K562 (cell line): ENCODE data around the gene PRIM1. TPM values are rescaled to one million over a fixed set of nuclear protein-coding genes. Genes with fewer than 3 reads are reported as not detected.

Experiments
- ARID4B ChIP-seq: sonication (generic); formaldehyde crosslinking; IDR thresholded peaks from 2 replicates; pipeline ENCODE4 v1.8.0; 2022; ENCODE audit warnings: mild to moderate bottlenecking, missing genetic modification reagents
- ESRRA ChIP-seq: fragments of 450-650 bp; IDR thresholded peaks from 2 replicates; pipeline ENCODE4 v1.6.1; 2014; ENCODE audit warnings: low read depth, mild to moderate bottlenecking, moderate library complexity, borderline replicate concordance
- HOXB6 ChIP-seq: fragments of 250-450 bp; sonication (Bioruptor Pico); IDR thresholded peaks from 2 replicates; pipeline ENCODE4 v1.5.1; 2022; ENCODE audit warnings: mild to moderate bottlenecking, borderline replicate concordance
- IFI16 ChIP-seq: fragments of 250-450 bp; sonication (Bioruptor Pico); IDR thresholded peaks from 2 replicates; pipeline ENCODE4 v2.1.2; 2022; ENCODE audit warnings: mild to moderate bottlenecking, inconsistent platforms
- JUND ChIP-seq, 2 experiments: IDR thresholded peaks; 2 replicates in 1 of 2; 3 replicates in 1 of 2; pipeline ENCODE4 v1.6.1; 2011; ENCODE audit warnings: borderline replicate concordance in 2 of 2, low read depth in 2 of 2, low read length in 2 of 2, improper control_type of control experiment in 1 of 2, missing biosample characterization in 1 of 2, missing genetic modification characterization in 1 of 2, missing genetic modification reagents in 1 of 2
- MAFK ChIP-seq: IDR thresholded peaks from 2 replicates; pipeline ENCODE4 v1.6.1; 2011; ENCODE audit warnings: low read length, improper control_type of control experiment
- MAZ ChIP-seq, 2 experiments: fragments of 450-650 bp in 1 of 2; sonication (generic) in 1 of 2; formaldehyde crosslinking; IDR thresholded peaks in 1 of 2; conservative IDR thresholded peaks in 1 of 2; 2 replicates each; pipeline versions ENCODE4 v1.4.0 to v1.5.0; 2020; ENCODE audit warnings: mild to moderate bottlenecking in 1 of 2, missing genetic modification reagents in 1 of 2
- MXD1 ChIP-seq: fragments of 250-450 bp; sonication (Bioruptor Pico); IDR thresholded peaks from 2 replicates; pipeline ENCODE4 v1.8.0; 2021; ENCODE audit warnings: borderline replicate concordance, mild to moderate bottlenecking, moderate library complexity; ENCODE audit not compliant: poor library complexity, severe bottlenecking
- NCOA6 ChIP-seq: fragments of 450-650 bp; IDR thresholded peaks from 2 replicates; pipeline ENCODE4 v1.6.1; 2017; ENCODE audit warnings: mild to moderate bottlenecking
- NFIX ChIP-seq: fragments of 250-450 bp; sonication (Bioruptor Pico); IDR thresholded peaks from 2 replicates; pipeline ENCODE4 v1.4.0; 2020; ENCODE audit warnings: low read depth, mild to moderate bottlenecking, moderate library complexity
- NKRF ChIP-seq: fragments of 450-650 bp; IDR thresholded peaks from 2 replicates; pipeline ENCODE4 v1.6.1; 2016; ENCODE audit warnings: borderline replicate concordance
- SMAD4 ChIP-seq: fragments of 250-450 bp; sonication (Bioruptor Pico); conservative IDR thresholded peaks from 2 replicates; pipeline ENCODE4 v1.8.0; 2021; ENCODE audit warnings: inconsistent platforms, mild to moderate bottlenecking, moderate library complexity
- SP2 ChIP-seq: IDR thresholded peaks from 2 replicates; pipeline ENCODE4 v1.6.1; 2011; ENCODE audit warnings: mild to moderate bottlenecking, low read depth, low read length, moderate library complexity; ENCODE audit not compliant: poor library complexity, severe bottlenecking; ENCODE audit errors: extremely low read depth
- SRSF1 ChIP-seq: fragments of 200-400 bp; formaldehyde crosslinking; IDR thresholded peaks from 2 replicates; pipeline ENCODE4 v1.6.1; 2017; ENCODE audit warnings: mild to moderate bottlenecking, low read depth, low read length, moderate library complexity
- TEAD2 ChIP-seq: fragments of 450-650 bp; IDR thresholded peaks from 2 replicates; pipeline ENCODE4 v1.6.1; 2016; ENCODE audit warnings: missing genetic modification characterization, control low read depth, missing compliant biosample characterization
- ZBTB33 ChIP-seq: sonication (generic); formaldehyde crosslinking; IDR thresholded peaks from 2 replicates; pipeline ENCODE4 v1.8.1; 2023; ENCODE audit warnings: mild to moderate bottlenecking, missing genetic modification reagents
- ZNF444 ChIP-seq: fragments of 250-450 bp; sonication (Bioruptor Pico); IDR thresholded peaks from 2 replicates; pipeline ENCODE4 v1.4.0; 2020; ENCODE audit warnings: mild to moderate bottlenecking, moderate library complexity
- polyA plus RNA-seq, 8 experiments: library from polyadenylated mRNA; depleted of rRNA in 4 of 8; stranded (reverse) in 5 of 8; unstranded in 3 of 8; fragments of >200 nt; fragmentation: Nextera tagmentation in 2 of 8; fragmentation: Illumina TruSeq in 1 of 8; extraction: Ambion mirVana in 2 of 8; extraction: Trizol in 1 of 8; gene quantifications; 2 replicates each; pipeline versions ENCODE4 v1.2.1 to v1.2.3, GENCODE V29; 2011 to 2014; ENCODE audit warnings: inconsistent platforms in 1 of 8, missing spikeins in 1 of 8
- total RNA-seq, 7 experiments: library from RNA; depleted of rRNA in 6 of 7; stranded (reverse); fragments of >200 nt in 6 of 7; fragmentation: Illumina TruSeq in 2 of 7; extraction: Trizol in 2 of 7; gene quantifications; 2 replicates each; pipeline versions ENCODE4 v1.2.1 to v1.2.3, GENCODE V29; 2011 to 2021; ENCODE audit warnings: low replicate concordance in 1 of 7

PRIM1 gene
- total and polyA plus RNA-seq, 9 of the 15 experiments (the other 6 are each of a cell fraction or from before 2014, with no cell fraction given), result 67.2 to 179 (median 140) TPM

- no peak for TF ChIP-seq NCOA6
- TF ChIP-seq ESRRA, result peak; percentile 77
- peak; percentile 53; the same call in 1 of the 2 replicates for TF ChIP-seq NKRF
- peak; percentile 54; the same call in 1 of the 2 replicates for TF ChIP-seq JUND (IDR thresholded peaks at IDR 0.05; ENCODE audit: borderline replicate concordance, low read depth, low read length)
- no peak; the same call in 2 of the 3 replicates for TF ChIP-seq JUND (tag; IDR thresholded peaks at IDR 0.05; ENCODE audit: borderline replicate concordance, low read depth, low read length)
- TF ChIP-seq SRSF1, result no peak
- TF ChIP-seq HOXB6 (CRISPR knock-in tag), result no peak
- TF ChIP-seq IFI16, result no peak
- TF ChIP-seq MXD1 (CRISPR knock-in tag), result no peak
- TF ChIP-seq ZNF444 (CRISPR knock-in tag), result no peak
- TF ChIP-seq ZBTB33 (CRISPR knock-in tag), result peak; percentile 59
- no peak for TF ChIP-seq TEAD2 (tag)
- no peak for TF ChIP-seq SP2
- TF ChIP-seq MAFK, result no peak
- TF ChIP-seq MAZ (CRISPR knock-in tag; conservative IDR thresholded peaks at IDR 0.05 in 1 of 2, IDR thresholded peaks at IDR 0.05 in 1 of 2), result peak; percentile 63 to 82
- peak; percentile 66 for TF ChIP-seq ARID4B (CRISPR knock-in tag)
- TF ChIP-seq NFIX (CRISPR knock-in tag), result no peak
- TF ChIP-seq SMAD4 (CRISPR knock-in tag), result no peak
These were observed at the start of gene PRIM1 (continued) for GRCh38 chr12:56751712-56752598.
